ENCODE measurements around the gene TRAF3IP3. TPM values are rescaled to one million over a fixed set of nuclear protein-coding genes. Genes with fewer than 3 reads are reported as not detected.

Gene TRAF3IP3
- total RNA-seq, 1 experiment from 2014 or later = 0.34 TPM

GRCh38 chr1:209800984-209801834 lies 45.4 kb downstream of the TRAF3IP3 start:
- Histone ChIP-seq H3K27me3 (ENCODE audit: insufficient read depth, low read length) (no peaks in the 10 kb centered on the region), H3K9me3 (ENCODE audit: control insufficient read depth in 1 of 2, insufficient read depth in 1 of 2, low read depth in 1 of 2, low read length in 2 of 2) (no peaks in the 10 kb centered on the region), H2AFZ (ENCODE audit: low read depth, low read length, poor library complexity, severe bottlenecking) (no peak overlapping the region), H3K27ac (ENCODE audit: low read depth, low read length) (no peak overlapping the region), H3K4me2 (ENCODE audit: low read length) (no peak overlapping the region), H3K4me3 (replicated peaks in 1 of 2; ENCODE audit: low read depth in 1 of 2, low read length in 2 of 2) (no peak overlapping the region), H3K9me2 (ENCODE audit: insufficient read depth) (no peaks in the 10 kb centered on the region), H4K20me1 (ENCODE audit: insufficient read depth) (no peaks in the 10 kb centered on the region), H3K36me3 (ENCODE audit: control insufficient read depth in 1 of 2, insufficient read depth in 2 of 2, low read length in 2 of 2) (no peaks in the 10 kb centered on the region; a peak in 3 of 4 replicates), H3K9ac (ENCODE audit: low read length) (no peak overlapping the region), H3K4me1 (ENCODE audit: control insufficient read depth in 1 of 2, insufficient read depth in 2 of 2, low read length in 2 of 2) (peaks cover 0 to 13% of the 10 kb centered on the region in 2 experiments; a peak in 3 of 4 replicates), H3K79me2 (ENCODE audit: insufficient read depth, low read length) (peaks cover 28% of the 10 kb centered on the region; the same call in 1 of the 2 replicates)
- RAD21 ChIA-PET (ENCODE audit: low non-redundant PET in 1 of 2, low total read pairs in 2 of 2, uncharacterized antibody in 2 of 2, unreplicated experiment in 2 of 2) = no interaction called here
- DNase-seq (ENCODE audit: low read depth, low spot score) (no peak), ATAC-seq (no peak)
- intact Hi-C loops (cut with micrococcal nuclease) = no loop called here
- no TSS peak for BruUV-seq (replicated peaks)
- no peak for TF ChIP-seq POLR2A (IDR thresholded peaks at IDR 0.05; ENCODE audit: borderline replicate concordance, extremely low read depth, insufficient read depth, insufficient read length)
- TF ChIP-seq JUND (IDR thresholded peaks at IDR 0.05) = no peak
- TF ChIP-seq FOSL1 (IDR thresholded peaks at IDR 0.05; ENCODE audit: low read depth) = no peak
- no peak for TF ChIP-seq SRF (IDR thresholded peaks at IDR 0.05; ENCODE audit: low read depth)
- no peak for TF ChIP-seq SIN3A (IDR thresholded peaks at IDR 0.05; ENCODE audit: low read depth)
- TF ChIP-seq TCF7L2 (IDR thresholded peaks at IDR 0.05; ENCODE audit: borderline replicate concordance, extremely low read depth, insufficient read depth, insufficient read length) = no peak
- TF ChIP-seq, protein P1, sequence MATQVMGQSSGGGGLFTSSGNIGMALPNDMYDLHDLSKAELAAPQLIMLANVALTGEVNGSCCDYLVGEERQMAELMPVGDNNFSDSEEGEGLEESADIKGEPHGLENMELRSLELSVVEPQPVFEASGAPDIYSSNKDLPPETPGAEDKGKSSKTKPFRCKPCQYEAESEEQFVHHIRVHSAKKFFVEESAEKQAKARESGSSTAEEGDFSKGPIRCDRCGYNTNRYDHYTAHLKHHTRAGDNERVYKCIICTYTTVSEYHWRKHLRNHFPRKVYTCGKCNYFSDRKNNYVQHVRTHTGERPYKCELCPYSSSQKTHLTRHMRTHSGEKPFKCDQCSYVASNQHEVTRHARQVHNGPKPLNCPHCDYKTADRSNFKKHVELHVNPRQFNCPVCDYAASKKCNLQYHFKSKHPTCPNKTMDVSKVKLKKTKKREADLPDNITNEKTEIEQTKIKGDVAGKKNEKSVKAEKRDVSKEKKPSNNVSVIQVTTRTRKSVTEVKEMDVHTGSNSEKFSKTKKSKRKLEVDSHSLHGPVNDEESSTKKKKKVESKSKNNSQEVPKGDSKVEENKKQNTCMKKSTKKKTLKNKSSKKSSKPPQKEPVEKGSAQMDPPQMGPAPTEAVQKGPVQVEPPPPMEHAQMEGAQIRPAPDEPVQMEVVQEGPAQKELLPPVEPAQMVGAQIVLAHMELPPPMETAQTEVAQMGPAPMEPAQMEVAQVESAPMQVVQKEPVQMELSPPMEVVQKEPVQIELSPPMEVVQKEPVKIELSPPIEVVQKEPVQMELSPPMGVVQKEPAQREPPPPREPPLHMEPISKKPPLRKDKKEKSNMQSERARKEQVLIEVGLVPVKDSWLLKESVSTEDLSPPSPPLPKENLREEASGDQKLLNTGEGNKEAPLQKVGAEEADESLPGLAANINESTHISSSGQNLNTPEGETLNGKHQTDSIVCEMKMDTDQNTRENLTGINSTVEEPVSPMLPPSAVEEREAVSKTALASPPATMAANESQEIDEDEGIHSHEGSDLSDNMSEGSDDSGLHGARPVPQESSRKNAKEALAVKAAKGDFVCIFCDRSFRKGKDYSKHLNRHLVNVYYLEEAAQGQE (IDR thresholded peaks at IDR 0.05; ENCODE audit: low read depth) = no peak
- TF ChIP-seq, protein P2, sequence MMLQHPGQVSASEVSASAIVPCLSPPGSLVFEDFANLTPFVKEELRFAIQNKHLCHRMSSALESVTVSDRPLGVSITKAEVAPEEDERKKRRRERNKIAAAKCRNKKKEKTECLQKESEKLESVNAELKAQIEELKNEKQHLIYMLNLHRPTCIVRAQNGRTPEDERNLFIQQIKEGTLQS (IDR thresholded peaks at IDR 0.05) = no peak
- TF ChIP-seq, protein P3, sequence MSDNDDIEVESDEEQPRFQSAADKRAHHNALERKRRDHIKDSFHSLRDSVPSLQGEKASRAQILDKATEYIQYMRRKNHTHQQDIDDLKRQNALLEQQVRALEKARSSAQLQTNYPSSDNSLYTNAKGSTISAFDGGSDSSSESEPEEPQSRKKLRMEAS (IDR thresholded peaks at IDR 0.05) = no peak
- no peak for TF ChIP-seq POLR2AphosphoS5 (IDR thresholded peaks at IDR 0.05; ENCODE audit: low read depth, low read length)
- TF ChIP-seq, protein P4, sequence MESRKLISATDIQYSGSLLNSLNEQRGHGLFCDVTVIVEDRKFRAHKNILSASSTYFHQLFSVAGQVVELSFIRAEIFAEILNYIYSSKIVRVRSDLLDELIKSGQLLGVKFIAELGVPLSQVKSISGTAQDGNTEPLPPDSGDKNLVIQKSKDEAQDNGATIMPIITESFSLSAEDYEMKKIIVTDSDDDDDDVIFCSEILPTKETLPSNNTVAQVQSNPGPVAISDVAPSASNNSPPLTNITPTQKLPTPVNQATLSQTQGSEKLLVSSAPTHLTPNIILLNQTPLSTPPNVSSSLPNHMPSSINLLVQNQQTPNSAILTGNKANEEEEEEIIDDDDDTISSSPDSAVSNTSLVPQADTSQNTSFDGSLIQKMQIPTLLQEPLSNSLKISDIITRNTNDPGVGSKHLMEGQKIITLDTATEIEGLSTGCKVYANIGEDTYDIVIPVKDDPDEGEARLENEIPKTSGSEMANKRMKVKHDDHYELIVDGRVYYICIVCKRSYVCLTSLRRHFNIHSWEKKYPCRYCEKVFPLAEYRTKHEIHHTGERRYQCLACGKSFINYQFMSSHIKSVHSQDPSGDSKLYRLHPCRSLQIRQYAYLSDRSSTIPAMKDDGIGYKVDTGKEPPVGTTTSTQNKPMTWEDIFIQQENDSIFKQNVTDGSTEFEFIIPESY (IDR thresholded peaks at IDR 0.05; ENCODE audit: extremely low read depth, insufficient replicate concordance, low read length) = no peak
- no peak for TF ChIP-seq YY1 (IDR thresholded peaks at IDR 0.05; ENCODE audit: extremely low read depth, insufficient replicate concordance, low read depth, low read length)
- no peak for TF ChIP-seq SP1 (IDR thresholded peaks at IDR 0.05; ENCODE audit: low read depth)
- TF ChIP-seq EGR1 (IDR thresholded peaks at IDR 0.05; ENCODE audit: low read depth) = no peak
- TF ChIP-seq ZFX (IDR thresholded peaks at IDR 0.05) = no peak
- TF ChIP-seq ELF1 (IDR thresholded peaks at IDR 0.05; ENCODE audit: borderline replicate concordance, low read depth) = no peak
- no peak for TF ChIP-seq CTCF (IDR thresholded peaks at IDR 0.05 in 2 of 3, conservative IDR thresholded peaks at IDR 0.05 in 1 of 3; ENCODE audit: borderline replicate concordance in 1 of 3, insufficient read depth in 1 of 3, low read depth in 2 of 3, low read length in 2 of 3)
- TF ChIP-seq ZNF274 (IDR thresholded peaks at IDR 0.05; ENCODE audit: low read depth, low read length) = no peak
- no peak for TF ChIP-seq CBX3 (IDR thresholded peaks at IDR 0.05; ENCODE audit: low read depth)
- no peak for TF ChIP-seq RAD21 (IDR thresholded peaks at IDR 0.05; ENCODE audit: low read depth)
- POLR2A ChIA-PET = no interaction called here
- CTCF ChIA-PET = no interaction called here
